ENCODE data around the gene EFCAB9.

DNA sequence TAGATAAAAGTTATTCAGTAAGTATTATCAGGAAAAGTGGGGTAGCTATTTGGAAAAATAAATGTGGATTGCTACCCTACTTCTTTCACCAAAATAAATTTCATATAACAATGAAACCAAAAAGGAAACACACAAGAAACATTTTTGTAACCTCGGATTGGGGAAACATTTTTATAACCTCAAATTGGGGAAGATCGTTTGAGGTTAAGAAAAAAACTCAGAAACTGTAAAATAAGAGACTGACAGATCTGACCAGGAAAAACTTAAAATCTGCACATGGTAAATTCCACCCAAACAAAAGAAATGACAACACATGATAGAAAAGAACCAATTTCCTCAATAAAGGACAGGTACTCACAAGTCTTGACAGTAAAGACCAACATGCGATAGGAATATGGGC is 13.5 kb downstream of the EFCAB9 start:
- TF ChIP-seq ZFX (IDR thresholded peaks at IDR 0.05) (no peak), POLR2AphosphoS5 (IDR thresholded peaks at IDR 0.05; ENCODE audit: low read depth, low read length) (no peak), EZH2 (IDR thresholded peaks at IDR 0.05) (no peak), SP1 (IDR thresholded peaks at IDR 0.05; ENCODE audit: low read depth) (no peak)
- TF ChIP-seq, protein P1, sequence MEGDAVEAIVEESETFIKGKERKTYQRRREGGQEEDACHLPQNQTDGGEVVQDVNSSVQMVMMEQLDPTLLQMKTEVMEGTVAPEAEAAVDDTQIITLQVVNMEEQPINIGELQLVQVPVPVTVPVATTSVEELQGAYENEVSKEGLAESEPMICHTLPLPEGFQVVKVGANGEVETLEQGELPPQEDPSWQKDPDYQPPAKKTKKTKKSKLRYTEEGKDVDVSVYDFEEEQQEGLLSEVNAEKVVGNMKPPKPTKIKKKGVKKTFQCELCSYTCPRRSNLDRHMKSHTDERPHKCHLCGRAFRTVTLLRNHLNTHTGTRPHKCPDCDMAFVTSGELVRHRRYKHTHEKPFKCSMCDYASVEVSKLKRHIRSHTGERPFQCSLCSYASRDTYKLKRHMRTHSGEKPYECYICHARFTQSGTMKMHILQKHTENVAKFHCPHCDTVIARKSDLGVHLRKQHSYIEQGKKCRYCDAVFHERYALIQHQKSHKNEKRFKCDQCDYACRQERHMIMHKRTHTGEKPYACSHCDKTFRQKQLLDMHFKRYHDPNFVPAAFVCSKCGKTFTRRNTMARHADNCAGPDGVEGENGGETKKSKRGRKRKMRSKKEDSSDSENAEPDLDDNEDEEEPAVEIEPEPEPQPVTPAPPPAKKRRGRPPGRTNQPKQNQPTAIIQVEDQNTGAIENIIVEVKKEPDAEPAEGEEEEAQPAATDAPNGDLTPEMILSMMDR (IDR thresholded peaks at IDR 0.05 in 2 of 3, conservative IDR thresholded peaks at IDR 0.05 in 1 of 3; ENCODE audit: borderline replicate concordance in 1 of 3, insufficient read depth in 1 of 3, low read depth in 2 of 3, low read length in 2 of 3) = no peak
